Esophagus (tissue), 2 donors: Measurements from ENCODE around the gene FHOD3. TPM values are rescaled to one million over a fixed set of nuclear protein-coding genes. Genes with fewer than 3 reads are reported as not detected.

ENCODE experiments used
- H3K27ac ChIP-seq, 2 donors: one replicate each; pipeline ENCODE4 v1.5.1; 2013; ENCODE audit warnings: low read depth in 2 of 2, mild to moderate bottlenecking in 2 of 2, inconsistent platforms in 1 of 2, low read length in 1 of 2, moderate library complexity in 1 of 2
- H3K27me3 ChIP-seq, 2 donors: one replicate each; pipeline ENCODE4 v1.6.1; 2013; ENCODE audit warnings: low read length in 2 of 2, control low read depth in 1 of 2, mild to moderate bottlenecking in 1 of 2; ENCODE audit not compliant: insufficient read depth in 2 of 2, control insufficient read depth in 1 of 2
- H3K36me3 ChIP-seq, 2 donors: one replicate each; pipeline ENCODE4 v1.6.1; 2013; ENCODE audit warnings: low read length in 1 of 2; ENCODE audit not compliant: control insufficient read depth in 2 of 2, insufficient read depth in 2 of 2
- H3K4me1 ChIP-seq, 2 donors: one replicate each; pipeline ENCODE4 v1.6.1; 2013; ENCODE audit warnings: low read length in 1 of 2; ENCODE audit not compliant: control insufficient read depth in 2 of 2, insufficient read depth in 2 of 2
- H3K4me3 ChIP-seq, 2 donors: one replicate each; pipeline ENCODE4 v1.5.1; 2013; ENCODE audit warnings: low read length in 2 of 2, mild to moderate bottlenecking in 2 of 2, low read depth in 1 of 2, moderate library complexity in 1 of 2
- H3K9me3 ChIP-seq, 2 donors: one replicate each; pipeline ENCODE4 v1.6.1; 2013; ENCODE audit warnings: mild to moderate bottlenecking in 2 of 2, low read depth in 1 of 2, low read length in 1 of 2, moderate library complexity in 1 of 2; ENCODE audit not compliant: control insufficient read depth in 2 of 2, insufficient read depth in 1 of 2
- WGBS, 2 donors: extraction: QIAGEN DNeasy Blood & Tissue Kit; methylation state at CpG; one replicate each; pipeline ENCODE4 v1.1.7; 2013; 5-methylcytosine and 5-hydroxymethylcytosine counted together
- polyA plus RNA-seq, 2 donors: library from polyadenylated mRNA; stranded (reverse); fragments of 200-250 nt; gene quantifications; one replicate each; pipeline ENCODE4 v1.2.3, GENCODE V29; 2013
- donor health status: healthy with polysubstance abuse.
- donor health status: Bipolar disorder and iron deficiency.

The FHOD3 gene
- polyA plus RNA-seq, 2 donors: 3.7 to 11.1 TPM

GRCh38 chr18:36303211-36303844 is 5.8 kb downstream of the FHOD3 start:
- Histone ChIP-seq H3K9me3 (no peaks in the 10 kb centered on the region), H3K4me1 (peaks cover 0 to 2% of the 10 kb centered on the region in 2 donors), H3K27ac (no peak overlapping the region), H3K4me3 (no peak overlapping the region), H3K27me3 (no peaks in the 10 kb centered on the region), H3K36me3 (no peaks in the 10 kb centered on the region)
- WGBS, 2 donors: 71 to 77% methylated on average over 6 of the region's 6 CpGs

DNA sequence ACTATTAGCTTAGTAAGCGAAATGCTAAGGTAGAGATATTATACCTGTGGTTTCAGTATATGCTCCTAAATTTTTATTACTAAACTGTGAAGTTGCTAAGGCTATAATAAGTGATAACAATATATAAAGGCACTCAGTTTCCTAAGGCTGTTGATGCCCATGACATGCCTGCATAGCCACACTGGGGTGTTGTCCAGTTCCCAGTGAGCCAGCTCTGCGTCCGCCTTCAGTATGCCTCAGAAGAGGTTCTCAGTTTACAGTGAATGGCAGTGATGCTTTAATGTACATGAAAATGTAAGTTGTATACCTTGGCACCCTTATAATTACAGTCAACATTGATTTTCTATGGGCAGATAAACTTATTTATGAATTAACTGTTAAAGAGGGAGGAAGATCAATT is 7.2 kb downstream of the FHOD3 start:
- Histone ChIP-seq H3K4me1 (peaks cover 2 to 4% of the 10 kb centered on the region in 2 donors), H3K9me3 (no peaks in the 10 kb centered on the region), H3K27me3 (no peaks in the 10 kb centered on the region), H3K4me3 (no peak overlapping the region), H3K36me3 (no peaks in the 10 kb centered on the region), H3K27ac (no peak overlapping the region)
- 90 to 95% methylated on average over 3 of the region's 3 CpGs for WGBS, 2 donors

GRCh38 chr18:36305375-36305774 is 7.9 kb downstream of the FHOD3 start:
- WGBS, 2 donors: 41 to 61% methylated on average over 2 of the region's 2 CpGs
- Histone ChIP-seq H3K36me3 (no peaks in the 10 kb centered on the region), H3K4me3 (no peak overlapping the region), H3K9me3 (no peaks in the 10 kb centered on the region), H3K27ac (no peak overlapping the region), H3K27me3 (no peaks in the 10 kb centered on the region), H3K4me1 (peaks cover 2 to 4% of the 10 kb centered on the region in 2 donors)

GRCh38 chr18:36307513-36307912 is 10.0 kb downstream of the FHOD3 start:
- Histone ChIP-seq H3K4me1 (peaks cover 2 to 4% of the 10 kb centered on the region in 2 donors), H3K27me3 (no peaks in the 10 kb centered on the region), H3K36me3 (no peaks in the 10 kb centered on the region), H3K27ac (no peak overlapping the region), H3K9me3 (no peaks in the 10 kb centered on the region), H3K4me3 (no peak overlapping the region)

GRCh38 chr18:36308711-36309435 is 11.4 kb downstream of the FHOD3 start:
- no peak overlapping the region for H3K27ac ChIP-seq
- 57 to 62% methylated on average over 7 of the region's 7 CpGs for WGBS, 2 donors

DNA sequence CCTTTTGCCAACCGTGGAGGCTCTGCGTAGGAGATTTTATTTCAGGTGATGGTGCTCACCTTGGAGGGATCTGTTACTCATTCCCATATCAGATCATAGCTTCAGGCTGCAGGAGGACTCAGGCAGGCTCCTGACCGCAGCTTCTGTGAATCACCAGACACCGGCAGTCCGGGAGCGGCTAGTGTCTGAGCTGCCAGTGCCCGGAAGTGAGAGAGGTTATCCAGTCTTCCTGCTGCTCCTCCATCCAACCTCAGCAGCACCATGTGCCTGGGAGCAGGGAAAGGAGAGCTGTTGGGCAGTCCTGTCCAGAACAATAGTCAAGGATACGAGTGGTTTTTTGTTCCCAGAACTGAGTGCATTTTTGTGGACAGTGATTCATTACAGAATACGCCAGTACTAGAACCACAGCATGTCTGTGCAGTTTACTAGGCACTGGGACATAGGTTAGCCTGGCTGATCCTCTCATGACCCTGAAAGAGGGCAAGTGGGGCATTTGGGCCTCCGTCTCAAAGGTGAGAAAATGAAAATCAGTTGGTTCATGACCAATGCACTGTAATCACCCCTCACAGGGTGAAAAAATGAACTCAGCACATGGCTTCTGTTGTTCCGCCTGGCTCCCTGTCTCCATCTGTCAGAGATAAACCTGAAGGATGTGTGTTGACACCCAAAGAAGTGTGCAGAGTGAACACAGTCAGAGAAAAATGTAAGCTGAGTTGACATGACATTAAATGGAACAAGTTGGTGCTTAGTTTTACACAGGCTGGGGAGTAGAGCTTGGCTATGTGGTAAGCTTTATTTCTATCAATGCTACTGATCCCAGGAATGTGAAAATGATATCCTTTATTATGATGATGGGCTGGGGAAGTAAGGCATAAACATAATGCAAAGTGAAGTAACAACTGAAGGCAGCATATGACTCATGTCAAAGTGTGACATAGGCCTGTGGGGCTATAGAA is 12.2 kb downstream of the FHOD3 start:
- Histone ChIP-seq H3K4me1 (peaks cover 2 to 4% of the 10 kb centered on the region in 2 donors), H3K27ac (no peak overlapping the region), H3K4me3 (no peak overlapping the region), H3K36me3 (no peaks in the 10 kb centered on the region), H3K9me3 (no peaks in the 10 kb centered on the region), H3K27me3 (no peaks in the 10 kb centered on the region)
- WGBS, 2 donors: 49 to 51% methylated on average over 11 of the region's 11 CpGs

More at GRCh38 chr18:36308711-36309435, 11.4 kb downstream of the FHOD3 start:
- peaks cover 2 to 4% of the 10 kb centered on the region in 2 donors for H3K4me1 ChIP-seq
- H3K36me3 ChIP-seq: no peaks in the 10 kb centered on the region
- no peak overlapping the region for H3K4me3 ChIP-seq
- no peaks in the 10 kb centered on the region for H3K9me3 ChIP-seq
- H3K27me3 ChIP-seq: no peaks in the 10 kb centered on the region

GRCh38 chr18:36311026-36311570 is 13.6 kb downstream of the FHOD3 start:
- Histone ChIP-seq H3K9me3 (no peaks in the 10 kb centered on the region), H3K27ac (no peak overlapping the region), H3K4me3 (no peak overlapping the region), H3K27me3 (no peaks in the 10 kb centered on the region), H3K36me3 (no peaks in the 10 kb centered on the region), H3K4me1 (peaks cover 0 to 4% of the 10 kb centered on the region in 2 donors)
- 89 to 95% methylated on average over 5 of the region's 5 CpGs for WGBS, 2 donors

- WGBS, 2 donors: 85 to 89% methylated on average over 2 of the region's 2 CpGs
- peaks cover 0 to 4% of the 10 kb centered on the region in 2 donors for H3K4me1 ChIP-seq
- no peaks in the 10 kb centered on the region for H3K27me3 ChIP-seq
- H3K4me3 ChIP-seq: no peak overlapping the region
- H3K36me3 ChIP-seq: no peaks in the 10 kb centered on the region
- no peak overlapping the region for H3K27ac ChIP-seq
- no peaks in the 10 kb centered on the region for H3K9me3 ChIP-seq
These were observed 15.4 kb downstream of the FHOD3 start for GRCh38 chr18:36312806-36313395.

DNA sequence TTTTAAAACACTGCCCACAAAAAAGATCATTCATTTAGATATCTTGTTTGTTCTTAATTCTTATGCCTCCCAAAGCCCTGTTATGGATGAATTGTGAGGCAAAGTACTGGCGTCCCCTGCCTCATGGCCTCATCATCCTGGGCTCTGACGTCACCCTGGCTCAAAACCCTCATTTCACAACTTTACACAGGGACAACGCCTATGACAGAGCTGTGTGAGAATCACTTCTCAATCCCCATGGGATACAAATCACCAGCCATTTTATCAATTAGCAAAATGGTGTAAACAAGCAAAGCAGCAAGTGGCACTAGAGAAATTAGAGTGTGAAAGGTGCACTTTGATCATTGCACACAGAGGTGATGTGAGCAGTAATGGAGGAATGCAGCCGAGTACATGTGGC is 16.6 kb downstream of the FHOD3 start:
- peaks cover 0 to 2% of the 10 kb centered on the region in 2 donors for H3K4me1 ChIP-seq
- H3K4me3 ChIP-seq: no peak overlapping the region
- H3K27ac ChIP-seq: no peak overlapping the region
- WGBS, 2 donors: 64 to 70% methylated on average over 4 of the region's 4 CpGs
- no peaks in the 10 kb centered on the region for H3K36me3 ChIP-seq
- H3K27me3 ChIP-seq: no peaks in the 10 kb centered on the region
- no peaks in the 10 kb centered on the region for H3K9me3 ChIP-seq
